ENCODE measurements around the gene NQO2.

The NQO2 gene

GRCh38 chr6:3068329-3069214, 68.9 kb downstream of the NQO2 start, which contains the start of gene RIPK1:
Gene RIPK1 (plus strand): TSS chr6:3068494. CDS start chr6:3076824, 8,330 bp downstream.
- Histone ChIP-seq H3K4me1 (ENCODE audit: control insufficient read depth, insufficient read depth, low read length) (peaks cover 39% of the 10 kb centered on the region), H3K27me3 (replicated peaks; ENCODE audit: control insufficient read depth, insufficient read depth, low read length) (no peaks in the 10 kb centered on the region), H3K9ac (ENCODE audit: low read length) (peak within 1 kb of the TSS; percentile 98), H3K4me3 (ENCODE audit: low read length) (peak within 1 kb of the TSS; percentile 96), H3K9me3 (ENCODE audit: control insufficient read depth, low read length) (no peaks in the 10 kb centered on the region), H3K36me3 (ENCODE audit: control insufficient read depth, insufficient read depth, low read length, severe bottlenecking) (peaks cover 8% of the 10 kb centered on the region)
- peak; percentile 96 for DNase-seq (ENCODE audit: low read depth)
